ENCODE data around the gene SOX13.

DNA sequence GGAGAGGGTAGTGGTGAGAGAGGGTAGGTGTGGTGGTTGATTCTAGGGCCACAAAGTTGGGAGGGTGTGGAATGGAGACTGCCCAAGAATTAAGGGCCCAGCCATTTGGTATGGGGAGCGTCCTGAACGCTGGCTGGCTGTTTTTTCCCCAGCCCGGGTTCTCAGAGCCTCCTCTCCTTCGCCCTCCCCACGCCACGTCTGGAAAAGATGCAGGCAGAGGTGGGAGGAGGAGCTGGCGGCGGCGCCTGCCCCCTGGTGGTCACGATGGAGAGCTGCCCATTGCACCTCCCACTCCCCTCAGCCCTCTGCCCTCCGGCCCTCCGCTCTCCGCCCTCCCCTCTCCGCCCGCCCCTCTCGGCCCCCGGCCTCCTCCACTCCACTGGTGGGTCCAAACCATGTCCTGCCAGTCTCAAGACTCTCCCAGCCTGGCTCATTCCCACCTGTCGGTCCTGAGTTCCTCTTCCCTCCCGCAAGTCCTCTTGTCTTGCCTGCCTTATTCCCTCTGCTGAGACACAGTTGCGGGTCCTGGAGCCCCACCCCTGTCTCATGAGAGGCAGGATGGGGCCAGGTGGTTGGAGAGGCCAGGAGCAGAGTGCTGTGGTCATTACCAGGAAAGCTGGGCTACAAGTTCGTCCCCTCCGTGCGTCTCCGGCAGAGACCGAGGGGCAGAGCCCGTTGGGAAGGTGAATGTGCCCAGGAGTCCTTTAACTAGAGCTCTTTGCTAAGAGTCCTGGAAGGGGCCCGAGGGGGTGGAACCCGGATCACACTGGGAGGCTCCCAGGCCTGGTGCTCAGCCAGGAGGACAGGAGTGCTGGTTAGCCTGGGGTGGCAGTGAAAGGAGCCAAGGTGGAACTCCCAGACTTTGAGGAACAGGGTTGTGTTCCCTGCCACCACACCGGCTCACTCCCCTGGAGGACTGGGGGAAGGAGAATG is 56.3 kb downstream of the SOX13 start:
- TF ChIP-seq, protein P1, sequence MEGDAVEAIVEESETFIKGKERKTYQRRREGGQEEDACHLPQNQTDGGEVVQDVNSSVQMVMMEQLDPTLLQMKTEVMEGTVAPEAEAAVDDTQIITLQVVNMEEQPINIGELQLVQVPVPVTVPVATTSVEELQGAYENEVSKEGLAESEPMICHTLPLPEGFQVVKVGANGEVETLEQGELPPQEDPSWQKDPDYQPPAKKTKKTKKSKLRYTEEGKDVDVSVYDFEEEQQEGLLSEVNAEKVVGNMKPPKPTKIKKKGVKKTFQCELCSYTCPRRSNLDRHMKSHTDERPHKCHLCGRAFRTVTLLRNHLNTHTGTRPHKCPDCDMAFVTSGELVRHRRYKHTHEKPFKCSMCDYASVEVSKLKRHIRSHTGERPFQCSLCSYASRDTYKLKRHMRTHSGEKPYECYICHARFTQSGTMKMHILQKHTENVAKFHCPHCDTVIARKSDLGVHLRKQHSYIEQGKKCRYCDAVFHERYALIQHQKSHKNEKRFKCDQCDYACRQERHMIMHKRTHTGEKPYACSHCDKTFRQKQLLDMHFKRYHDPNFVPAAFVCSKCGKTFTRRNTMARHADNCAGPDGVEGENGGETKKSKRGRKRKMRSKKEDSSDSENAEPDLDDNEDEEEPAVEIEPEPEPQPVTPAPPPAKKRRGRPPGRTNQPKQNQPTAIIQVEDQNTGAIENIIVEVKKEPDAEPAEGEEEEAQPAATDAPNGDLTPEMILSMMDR (conservative IDR thresholded peaks at IDR 0.05; ENCODE audit: low read depth, low read length), result peak; percentile 80
- TF ChIP-seq POLR2A (IDR thresholded peaks at IDR 0.05; ENCODE audit: low read depth, low read length) (0 out of 2 replicates have a peak, but pooled peaks have one; percentile 25), MXI1 (IDR thresholded peaks at IDR 0.05; ENCODE audit: borderline replicate concordance, low read depth, low read length) (no peak), CEBPB (IDR thresholded peaks at IDR 0.05; ENCODE audit: low read depth, low read length) (no peak), MAZ (IDR thresholded peaks at IDR 0.05; ENCODE audit: borderline replicate concordance, low read depth, low read length) (peak; percentile 67; the same call in 1 of the 2 replicates)
- TF ChIP-seq, protein P2, sequence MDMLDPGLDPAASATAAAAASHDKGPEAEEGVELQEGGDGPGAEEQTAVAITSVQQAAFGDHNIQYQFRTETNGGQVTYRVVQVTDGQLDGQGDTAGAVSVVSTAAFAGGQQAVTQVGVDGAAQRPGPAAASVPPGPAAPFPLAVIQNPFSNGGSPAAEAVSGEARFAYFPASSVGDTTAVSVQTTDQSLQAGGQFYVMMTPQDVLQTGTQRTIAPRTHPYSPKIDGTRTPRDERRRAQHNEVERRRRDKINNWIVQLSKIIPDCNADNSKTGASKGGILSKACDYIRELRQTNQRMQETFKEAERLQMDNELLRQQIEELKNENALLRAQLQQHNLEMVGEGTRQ (IDR thresholded peaks at IDR 0.05; ENCODE audit: low read depth, low read length), result no peak
